GDM1 (cell line): ENCODE data around the gene TPCN1.
A peak's percentile ranks its signal among the peaks of the same experiment; 100 is the strongest.

Experiments
- DNase-seq: peaks from one replicate; lab custom pipeline; 2025; lab: John Stamatoyannopoulos, UW

Gene TPCN1

DNA sequence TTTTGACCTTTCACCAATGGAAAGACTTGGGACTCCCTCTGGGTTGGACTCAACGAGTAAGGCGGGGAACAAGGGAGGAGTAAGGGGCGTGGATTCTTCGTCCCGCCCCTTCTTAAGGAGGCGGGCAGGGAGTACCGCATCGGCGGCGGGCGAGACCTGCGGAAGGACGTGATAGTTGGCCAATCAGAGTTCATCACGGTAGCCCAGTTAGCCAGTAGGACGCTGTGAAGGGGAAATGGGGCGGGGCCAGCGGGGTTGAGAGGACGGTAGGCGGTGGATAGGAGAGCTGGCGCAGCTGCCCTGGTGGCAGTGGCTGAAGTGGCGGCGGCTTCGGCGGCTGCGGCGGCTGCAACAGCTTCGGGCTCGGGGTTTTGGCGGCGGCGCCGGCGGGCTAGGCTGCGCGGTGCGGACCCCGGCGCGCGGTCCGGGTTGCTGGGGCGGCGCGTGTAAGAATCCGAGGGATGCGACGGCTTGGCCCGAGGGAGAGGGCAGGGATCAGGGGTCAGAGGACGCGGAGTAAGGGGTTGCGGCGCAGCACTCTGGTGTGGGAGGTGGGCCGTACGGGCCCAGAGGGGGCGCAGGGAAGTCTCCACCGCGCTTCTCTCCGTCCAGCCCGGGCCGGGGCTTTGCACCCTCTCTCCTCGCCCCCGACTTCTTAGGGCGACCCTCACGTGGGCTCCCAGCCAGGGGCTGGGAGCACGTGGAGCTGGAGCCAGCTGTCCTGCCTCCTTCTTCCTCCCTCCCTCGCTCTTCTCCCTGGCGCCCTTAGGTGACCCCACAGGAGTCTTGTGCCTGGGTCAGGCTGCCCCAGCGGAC lies at the start of gene TPCN1:
TPCN1 (plus strand) TSS at position 284 of the 816 bp plus-strand sequence. CDS start 5,389 bp downstream, outside the sequence.
- peak; percentile 100 for DNase-seq

DNA sequence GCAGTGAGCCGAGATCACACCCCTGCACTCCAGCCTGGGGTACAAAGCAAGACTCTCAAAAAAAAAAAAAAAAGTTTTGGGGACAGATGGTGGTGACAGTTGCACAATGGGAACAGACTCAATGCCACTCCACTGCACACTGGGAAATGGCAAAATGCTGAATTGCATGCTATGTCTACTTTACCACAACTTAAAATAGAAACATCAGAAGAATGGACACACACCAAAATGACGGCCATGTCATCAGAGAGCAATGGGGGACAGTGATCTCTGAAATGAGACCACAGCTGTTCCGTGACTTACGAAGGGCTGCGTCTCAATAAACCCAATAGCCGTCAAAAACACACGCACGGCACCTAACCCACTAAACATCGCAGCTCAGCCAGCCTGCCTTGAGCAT lies 49.7 kb upstream of the TPCN1 start:
- DNase-seq = no peak

DNA sequence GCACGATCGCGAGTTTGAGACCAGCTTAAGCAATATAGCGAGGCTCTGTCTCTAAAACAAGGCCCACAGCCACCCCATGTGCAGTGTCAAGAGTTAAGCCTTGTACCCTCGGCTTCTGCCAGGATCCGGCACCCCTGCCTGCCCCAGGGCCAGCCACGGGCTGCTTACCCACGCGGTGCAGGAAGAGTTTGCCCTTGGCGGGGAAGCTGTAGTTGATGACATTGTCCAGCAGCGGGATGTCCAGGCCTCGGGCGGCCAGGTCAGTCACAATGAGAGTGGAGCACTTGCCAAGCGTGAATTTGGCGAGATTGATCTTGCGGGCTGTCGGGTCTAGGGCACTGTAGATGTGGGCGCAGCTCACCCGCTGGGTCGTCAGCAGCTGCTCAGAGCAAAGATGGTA lies 49.1 kb upstream of the TPCN1 start:
- no peak for DNase-seq

DNA sequence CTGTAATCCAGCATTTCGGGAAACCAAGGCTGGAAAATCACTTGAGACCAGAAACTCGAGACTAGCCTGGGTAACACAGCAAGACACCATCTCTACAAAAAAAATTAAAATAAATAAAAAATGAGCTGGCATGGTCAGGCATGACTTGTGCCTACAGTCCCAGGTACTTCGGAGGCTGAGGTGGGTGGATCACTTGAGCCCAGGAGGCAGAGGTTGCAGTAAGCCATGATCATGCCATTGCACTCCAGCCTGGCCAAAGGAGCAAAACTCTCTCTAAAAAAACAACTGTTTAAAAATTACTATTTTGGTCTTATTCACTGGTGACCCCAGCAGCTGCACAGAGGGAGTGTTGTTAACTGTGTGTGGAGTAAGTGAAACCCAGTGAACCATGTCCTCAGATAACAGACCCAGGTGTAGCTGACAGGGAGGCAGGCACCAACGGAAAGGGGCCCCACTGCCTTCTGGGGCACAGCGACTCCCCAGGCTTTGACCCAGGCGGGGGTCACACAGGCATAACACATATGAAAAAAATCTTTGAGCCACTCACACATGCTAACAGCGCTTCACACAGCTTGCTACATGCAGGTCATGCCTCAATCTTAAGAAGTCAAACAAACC lies 48.1 kb upstream of the TPCN1 start:
- DNase-seq = no peak

DNA sequence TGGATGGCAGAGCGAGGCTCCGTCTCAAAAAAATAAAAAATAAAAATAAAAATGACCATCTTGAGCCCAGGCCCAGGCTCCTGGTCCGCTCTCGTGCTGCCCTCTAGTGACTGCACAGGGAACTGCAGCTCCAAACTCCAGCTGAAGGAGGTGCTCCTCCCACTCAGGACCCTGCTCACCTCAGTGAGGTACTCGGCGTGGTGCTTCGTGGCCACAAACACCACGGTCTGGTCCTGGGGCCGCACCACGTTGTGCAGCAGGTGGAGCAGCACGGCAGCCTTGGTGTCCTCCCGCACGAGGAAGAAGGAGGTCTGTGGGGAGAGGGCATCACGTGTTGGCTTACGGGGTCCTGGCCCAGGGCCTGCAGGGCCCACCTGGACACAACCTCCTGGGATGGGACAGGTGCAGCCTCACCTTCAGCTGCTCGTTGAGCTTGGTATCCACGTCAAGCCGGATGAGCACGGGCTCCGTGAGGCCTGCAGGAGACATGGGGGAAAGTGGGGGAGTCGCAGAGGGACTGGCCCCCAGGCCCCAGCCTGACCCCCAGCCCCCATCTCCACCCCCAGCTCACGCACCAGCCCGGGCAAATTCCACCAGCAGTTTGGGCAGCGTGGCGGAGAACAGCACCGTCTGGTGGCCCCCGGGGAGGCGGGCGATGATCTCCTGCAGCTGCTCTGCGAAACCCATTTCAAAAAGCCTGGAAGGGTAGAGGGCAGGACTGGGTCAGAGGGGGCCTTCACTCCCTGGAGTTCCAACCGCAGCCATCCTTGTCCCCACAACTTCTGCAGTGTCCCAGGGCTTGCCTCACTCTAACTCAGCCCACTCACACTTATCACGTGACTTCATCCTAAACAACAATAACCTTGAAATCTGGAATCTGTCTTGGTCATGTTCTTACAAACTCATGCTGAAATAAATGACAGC lies 46.5 kb upstream of the TPCN1 start:
- peak; percentile 17 for DNase-seq

DNA sequence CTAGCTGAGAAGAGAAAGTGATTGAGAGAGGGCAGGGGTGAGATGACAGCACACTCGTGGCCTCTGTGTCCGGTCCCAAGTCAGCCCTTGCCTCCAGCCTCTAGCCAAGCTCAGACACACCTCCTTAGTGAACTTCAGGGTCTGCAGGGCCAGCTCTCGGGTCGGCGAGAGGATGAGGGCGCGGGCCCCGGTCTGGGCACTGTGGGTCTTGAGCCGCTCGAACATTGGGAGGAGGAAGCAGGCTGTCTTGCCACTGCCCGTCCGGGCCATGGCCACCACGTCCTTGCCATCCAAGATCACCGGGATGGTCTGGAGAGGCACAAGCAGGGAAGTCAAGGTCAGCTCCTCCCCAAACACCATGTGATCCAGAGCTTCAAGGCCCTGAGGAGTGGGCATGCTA lies 42.2 kb upstream of the TPCN1 start:
- DNase-seq = no peak

DNA sequence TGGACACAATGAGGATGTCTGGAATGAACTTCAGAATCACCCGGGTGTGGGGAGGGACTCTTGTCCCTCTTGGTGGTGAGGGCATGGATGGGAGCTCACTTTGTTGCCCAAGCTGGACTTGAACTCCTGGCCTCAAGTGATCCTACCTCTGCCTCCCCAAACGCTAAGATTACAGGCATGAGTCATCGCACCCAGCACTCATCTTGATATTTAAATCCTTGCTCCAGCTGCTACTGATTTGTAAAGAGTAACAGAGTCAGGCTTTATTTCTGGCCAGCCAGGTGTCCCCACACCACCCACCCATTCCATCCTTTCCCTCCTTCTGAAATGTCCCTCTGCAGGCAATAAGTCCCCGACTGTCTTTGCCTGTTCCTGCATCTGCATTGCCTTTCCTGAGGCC lies 40.9 kb upstream of the TPCN1 start:
- no peak for DNase-seq

DNA sequence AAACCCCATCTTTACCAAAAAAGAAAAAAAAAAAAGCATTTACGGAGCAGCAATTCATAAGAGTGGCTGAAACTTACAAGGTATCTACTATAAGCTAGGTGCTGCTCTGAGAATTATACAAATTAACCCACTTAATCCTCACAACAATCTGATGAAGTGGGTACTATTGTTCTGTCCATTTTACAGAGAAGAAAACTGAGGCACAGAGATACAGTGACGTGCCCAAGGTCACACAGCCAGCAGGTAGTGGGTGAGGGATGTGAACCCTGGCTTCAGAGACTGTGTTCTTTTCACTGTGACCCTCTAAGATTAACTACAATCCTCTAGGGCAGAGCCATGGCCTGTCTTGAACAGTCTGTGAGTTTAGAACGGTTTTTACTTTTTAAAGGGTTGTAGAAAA lies 39.3 kb upstream of the TPCN1 start:
- DNase-seq = no peak

DNA sequence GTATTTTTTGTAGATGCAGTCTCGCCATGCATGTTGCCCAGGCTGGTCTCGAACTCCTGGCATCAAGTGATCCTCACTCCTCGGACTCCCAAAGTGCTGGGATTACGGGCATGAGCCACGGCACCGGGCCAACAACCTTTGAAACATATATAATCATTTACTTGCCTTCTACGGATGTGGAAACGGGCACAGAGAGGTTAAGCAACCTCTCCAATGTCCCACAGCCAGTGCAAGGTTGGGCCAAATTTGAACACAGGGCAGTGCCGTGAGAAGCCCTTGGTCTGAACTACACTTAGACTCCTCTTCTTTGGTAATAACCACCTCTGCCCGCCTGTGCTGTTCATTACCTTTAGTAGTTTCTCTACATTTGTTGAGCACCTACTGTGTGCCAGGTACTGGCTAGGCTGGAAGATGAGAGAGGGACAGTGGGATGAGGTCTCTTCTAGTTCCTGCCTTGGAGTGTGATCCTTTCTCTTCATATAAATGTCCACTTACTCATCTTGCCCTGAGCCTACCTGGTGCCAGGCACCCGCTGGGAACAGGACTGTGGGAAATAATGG lies 38.2 kb upstream of the TPCN1 start:
- no peak for DNase-seq

DNA sequence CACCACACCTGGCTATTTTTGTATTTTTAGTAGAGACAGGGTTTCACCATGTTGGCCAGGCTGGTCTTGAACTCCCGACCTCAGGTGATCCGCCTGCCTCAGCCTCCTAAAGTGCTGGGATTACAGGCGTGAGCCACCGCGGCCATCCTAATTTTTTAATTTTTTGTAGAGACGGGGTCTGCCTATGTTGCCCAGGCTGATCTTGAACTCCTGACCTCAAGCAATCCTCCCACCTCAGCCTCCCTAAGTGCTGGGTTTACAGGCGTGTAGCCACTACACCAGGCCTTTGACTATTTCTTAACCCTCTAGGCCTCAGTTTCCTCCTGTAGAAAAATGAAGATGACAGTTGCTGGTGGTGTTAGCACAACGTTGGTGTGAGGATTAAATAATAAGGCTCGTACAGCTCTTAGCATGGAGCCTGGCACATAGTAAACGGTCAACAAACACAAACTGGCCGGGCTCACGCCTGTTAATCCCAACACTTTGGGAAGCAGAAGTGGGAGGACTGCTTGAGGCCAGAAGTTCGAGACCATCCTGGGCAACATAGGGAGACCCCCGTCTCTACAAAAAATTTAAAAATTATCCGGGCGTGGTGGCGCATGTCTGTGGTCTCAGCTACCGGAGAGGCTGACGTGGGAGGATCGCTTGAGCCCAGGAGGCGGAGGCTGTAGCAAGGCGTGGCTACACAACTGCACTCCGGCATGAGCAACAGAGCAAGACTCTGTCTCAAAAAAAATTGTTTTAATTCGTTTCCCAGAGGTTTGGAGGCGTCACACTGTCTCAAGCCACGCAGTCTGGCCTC lies 37.0 kb upstream of the TPCN1 start:
- DNase-seq = no peak

DNA sequence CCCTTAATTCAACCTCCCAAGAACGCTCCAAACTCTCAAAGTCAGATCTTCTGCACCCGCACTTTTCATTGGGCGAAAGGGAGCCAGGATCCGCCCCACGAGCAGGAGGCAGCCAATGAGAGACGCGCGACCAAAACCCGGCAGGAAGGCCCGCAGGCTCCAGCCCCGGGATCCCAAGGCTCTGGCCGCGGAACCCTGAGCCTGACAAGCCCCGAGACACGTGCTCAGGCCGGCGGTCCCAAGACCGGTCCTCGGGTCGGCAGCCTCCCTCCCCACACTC lies 36.4 kb upstream of the TPCN1 start:
- peak; percentile 85 for DNase-seq

DNA sequence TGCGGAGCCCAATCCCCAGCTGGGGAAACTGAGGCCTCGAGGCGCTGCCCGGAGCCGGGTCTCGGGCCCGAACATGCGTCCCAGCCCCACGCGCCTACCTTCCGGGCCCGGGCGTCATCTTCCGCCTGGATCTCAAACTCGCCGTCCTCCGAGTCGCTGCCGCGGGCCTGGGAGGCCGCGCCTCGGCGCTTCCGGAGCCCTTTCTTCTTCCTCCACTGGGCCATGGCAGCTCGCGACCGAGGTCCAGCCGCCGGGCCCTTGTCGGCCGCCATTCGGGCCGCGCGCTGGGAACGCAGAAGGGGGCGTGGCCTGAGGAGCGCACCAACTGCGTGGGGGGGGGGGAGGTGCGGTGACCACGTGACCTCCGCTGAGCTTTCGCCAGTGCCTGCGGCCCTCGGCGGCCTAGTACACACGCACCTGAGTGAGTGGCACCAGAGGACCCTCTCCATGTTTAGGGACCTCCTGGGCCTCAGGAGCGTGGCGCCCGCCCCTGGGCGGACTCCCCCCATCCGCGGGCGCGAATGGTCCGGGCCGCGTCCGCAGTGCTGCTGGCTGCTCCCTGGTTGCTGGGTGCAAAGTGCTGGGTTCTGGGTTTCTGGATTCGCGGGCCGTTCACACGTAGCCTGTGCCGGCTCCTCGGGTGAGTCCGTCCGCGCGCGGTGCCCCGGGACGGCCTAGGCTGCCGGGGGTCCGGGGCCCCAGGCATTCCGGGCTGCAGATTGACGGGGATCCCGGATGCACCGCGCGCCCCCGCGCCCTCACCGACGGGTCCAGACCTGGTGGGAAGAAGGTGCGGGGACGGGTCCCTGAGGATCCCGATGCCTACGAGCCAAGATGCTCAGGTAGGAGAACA lies 35.9 kb upstream of the TPCN1 start, which contains the start of the genes DDX54 and RITA1:
DDX54 (minus strand) TSS at position 299 of the 853 bp plus-strand sequence; CDS start at position 272, 27 bp downstream.
RITA1 (plus strand) TSS at position 542 of the 853 bp plus-strand sequence. CDS start 1,026 bp downstream, outside the sequence.
- peak; percentile 70 for DNase-seq

DNA sequence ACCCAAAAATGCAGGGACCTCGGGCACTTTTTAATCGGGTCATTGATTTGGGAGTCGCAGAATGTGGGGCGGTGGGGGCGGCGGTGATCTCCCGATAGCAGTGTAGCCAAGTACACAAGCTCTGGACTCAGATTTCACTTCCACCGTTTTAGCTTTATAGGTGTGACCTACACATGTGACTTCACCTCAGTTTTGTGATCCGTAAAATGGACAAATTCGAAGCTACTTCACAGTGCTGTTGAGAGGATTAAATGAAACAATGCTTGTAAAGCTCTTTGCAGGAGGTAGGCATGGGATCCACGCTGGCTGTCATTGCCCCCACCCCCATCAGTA lies 35.3 kb upstream of the TPCN1 start:
- no peak for DNase-seq

DNA sequence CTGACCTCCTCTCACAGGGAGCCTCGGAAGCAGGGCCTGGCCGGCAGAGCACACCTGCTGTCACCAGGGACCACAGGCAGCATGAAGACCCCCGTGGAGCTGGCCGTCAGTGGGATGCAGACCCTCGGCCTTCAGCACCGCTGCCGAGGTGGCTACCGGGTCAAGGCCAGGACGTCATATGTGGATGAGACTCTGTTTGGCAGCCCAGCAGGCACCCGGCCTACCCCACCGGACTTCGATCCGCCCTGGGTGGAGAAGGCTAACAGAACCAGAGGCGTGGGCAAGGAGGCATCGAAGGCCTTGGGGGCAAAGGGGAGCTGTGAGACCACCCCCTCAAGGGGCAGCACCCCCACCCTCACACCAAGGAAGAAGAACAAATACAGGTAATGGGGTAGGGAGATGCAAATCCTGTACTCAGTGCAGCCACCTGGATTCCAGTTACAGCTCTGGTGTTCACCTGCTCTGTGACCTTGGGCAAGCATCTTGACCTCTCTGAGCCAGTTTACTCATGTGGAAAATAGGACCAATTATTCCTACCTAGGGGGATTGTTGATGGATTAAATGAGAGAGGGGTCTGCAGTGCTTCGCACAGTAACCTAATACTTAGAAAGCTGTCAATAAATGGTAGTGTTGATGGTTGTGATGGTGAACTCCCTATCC lies 34.5 kb upstream of the TPCN1 start:
- DNase-seq = no peak

DNA sequence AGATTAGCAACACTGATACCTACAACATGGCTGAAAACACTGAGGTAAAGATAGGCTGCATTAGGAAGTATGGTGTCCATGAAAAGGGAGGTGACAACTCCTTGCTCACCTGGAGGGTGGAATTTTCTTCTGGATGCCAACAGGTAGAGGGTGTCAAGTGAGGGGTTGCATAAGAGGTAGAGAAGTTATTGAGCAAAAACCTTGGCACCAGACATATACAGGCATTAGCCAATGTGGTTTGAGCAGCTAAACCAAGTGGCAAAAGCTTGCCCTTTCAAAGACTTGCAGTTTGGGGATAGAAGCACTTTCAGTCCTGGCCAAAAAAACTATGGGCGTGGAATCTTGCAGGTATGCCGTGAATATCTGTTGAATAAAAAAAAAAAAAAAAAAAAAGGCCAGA lies 31.9 kb upstream of the TPCN1 start:
- no peak for DNase-seq

DNA sequence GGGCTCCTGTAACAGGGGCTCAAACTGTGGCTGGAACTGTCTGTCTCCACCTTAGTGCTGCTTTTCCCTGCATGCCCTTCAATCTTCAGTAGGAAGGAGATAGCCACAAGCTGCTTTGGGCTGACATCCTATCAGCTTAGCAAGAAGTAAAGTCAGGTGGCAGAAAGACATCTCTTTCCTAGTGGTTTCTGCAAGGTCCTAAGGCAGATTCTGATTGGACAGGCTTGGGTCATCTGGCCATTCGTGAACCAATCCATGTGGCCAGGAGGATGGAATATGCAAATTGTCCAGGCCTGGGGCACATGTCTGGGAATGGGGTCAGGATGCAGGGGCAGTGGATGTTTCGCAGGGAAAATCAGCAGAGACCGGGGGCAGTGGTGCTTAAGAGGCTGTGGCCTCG lies 30.5 kb upstream of the TPCN1 start:
- no peak for DNase-seq

DNA sequence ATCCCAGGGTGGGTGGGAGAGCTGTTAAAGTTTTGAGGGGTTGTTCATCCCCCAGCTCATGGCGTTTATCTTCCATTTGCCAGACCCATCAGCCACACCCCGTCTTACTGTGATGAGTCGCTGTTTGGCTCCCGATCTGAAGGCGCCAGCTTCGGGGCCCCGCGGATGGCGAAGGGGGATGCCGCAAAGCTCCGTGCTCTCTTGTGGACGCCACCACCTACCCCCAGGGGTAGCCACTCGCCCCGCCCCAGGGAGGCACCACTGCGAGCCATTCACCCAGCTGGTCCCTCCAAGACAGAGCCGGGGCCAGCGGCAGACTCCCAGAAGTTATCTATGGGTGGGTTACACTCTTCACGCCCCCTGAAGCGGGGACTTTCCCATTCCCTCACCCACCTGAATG lies 30.0 kb upstream of the TPCN1 start:
- no peak for DNase-seq

DNA sequence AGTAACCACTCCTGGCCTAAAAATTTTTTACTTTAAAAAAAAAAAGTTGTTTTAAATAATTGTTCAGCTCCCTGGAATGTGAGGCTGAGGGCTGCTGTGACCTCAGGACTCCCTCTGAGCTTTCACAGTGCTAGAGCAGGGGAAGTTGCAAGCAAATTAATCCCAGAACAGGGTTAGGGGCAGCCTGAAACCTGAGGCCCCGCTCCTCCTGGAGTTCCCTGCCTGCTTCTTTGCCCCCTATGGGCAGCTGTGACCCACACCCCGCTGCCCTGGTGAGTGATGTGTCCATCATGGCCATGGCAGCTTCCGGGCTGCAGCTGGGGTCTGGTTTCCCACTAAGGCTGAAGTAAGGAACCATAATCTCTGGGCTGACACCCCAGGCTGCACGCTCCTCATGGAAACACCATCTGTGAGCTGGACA lies 26.3 kb upstream of the TPCN1 start:
- DNase-seq = no peak

DNA sequence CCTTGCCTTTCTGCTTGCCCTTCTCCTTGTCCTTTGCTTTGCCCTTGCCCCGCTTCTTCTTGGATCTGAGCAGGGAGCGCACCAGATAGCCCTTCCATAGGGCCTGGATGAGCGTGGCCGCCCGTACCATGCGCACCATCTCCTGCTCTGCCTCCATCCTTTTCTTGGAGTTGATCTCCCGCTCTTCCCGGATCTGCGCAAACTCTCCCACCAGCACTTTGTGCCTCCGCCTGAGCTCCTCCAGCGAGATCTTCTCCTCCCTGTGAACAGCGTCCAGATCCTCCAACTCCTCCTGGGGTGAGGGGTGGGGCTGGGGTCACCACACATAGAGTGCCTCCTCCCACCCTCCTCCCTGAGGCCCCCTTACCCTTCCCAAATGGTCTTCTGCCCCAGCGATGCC lies 25.7 kb upstream of the TPCN1 start:
- DNase-seq = no peak

DNA sequence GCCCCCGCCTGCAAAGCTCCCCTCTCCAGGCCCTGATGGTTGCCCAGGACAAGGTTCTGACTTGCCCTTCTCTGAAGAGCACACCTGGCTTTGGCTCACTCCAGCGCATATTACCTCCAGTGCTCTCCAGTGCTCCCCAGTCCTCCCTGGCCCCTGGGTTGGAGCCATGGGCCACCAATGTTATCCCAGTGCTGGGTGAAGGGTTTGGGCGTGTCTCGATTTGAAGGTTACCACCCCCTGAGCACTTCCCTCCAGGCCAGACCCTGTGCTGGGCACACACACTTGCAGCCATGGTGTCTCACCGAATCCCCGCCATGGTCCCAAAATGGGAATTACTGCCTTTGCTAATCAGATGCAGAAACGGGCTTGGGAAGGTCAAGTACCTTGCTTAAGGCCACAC lies 24.7 kb upstream of the TPCN1 start:
- DNase-seq = no peak
